Suprapubic skin (tissue), 4 donors: Measurements from ENCODE around the gene TMUB1. TPM values are rescaled to one million over a fixed set of nuclear protein-coding genes. Genes with fewer than 3 reads are reported as not detected.
A peak's percentile ranks its signal among the peaks of the same experiment; 100 is the strongest.

ENCODE experiments used
- DNase-seq, 2 donors: peaks; one replicate each; pipeline ENCODE4 v3.0.0-alpha.2; 2019; ENCODE audit warnings: low spot score in 2 of 2
- H3K27ac ChIP-seq: fragments of 200-600 bp; sonication (generic); one replicate; pipeline ENCODE4 v1.5.1; 2019
- H3K27me3 ChIP-seq: fragments of 200-600 bp; sonication (generic); one replicate; pipeline ENCODE4 v1.5.1; 2019
- H3K36me3 ChIP-seq: fragments of 200-600 bp; sonication (generic); one replicate; pipeline ENCODE4 v1.5.1; 2019
- H3K4me1 ChIP-seq: fragments of 200-600 bp; sonication (generic); one replicate; pipeline ENCODE4 v1.5.1; 2019
- H3K4me3 ChIP-seq: fragments of 200-600 bp; sonication (generic); one replicate; pipeline ENCODE4 v1.5.1; 2019; ENCODE audit warnings: mild to moderate bottlenecking
- H3K9me3 ChIP-seq: fragments of 200-600 bp; sonication (generic); one replicate; pipeline ENCODE4 v1.5.1; 2019
- CTCF ChIP-seq, 2 donors: fragments of 200-600 bp in 1 of 2; fragments of 450-650 bp in 1 of 2; sonication (generic) in 1 of 2; IDR thresholded peaks; one replicate each; pipeline ENCODE4 v1.5.1; 2016 to 2019; ENCODE audit warnings: antibody characterized with exemption in 2 of 2, mild to moderate bottlenecking in 1 of 2, moderate library complexity in 1 of 2
- EP300 ChIP-seq: sonication (generic); formaldehyde crosslinking; IDR thresholded peaks from one replicate; pipeline ENCODE4 v1.6.1; 2017; ENCODE audit warnings: antibody characterized with exemption
- POLR2A ChIP-seq, 2 donors: fragments of 450-650 bp; IDR thresholded peaks; one replicate each; pipeline ENCODE4 v1.6.1; 2017; ENCODE audit warnings: antibody characterized with exemption in 2 of 2, mild to moderate bottlenecking in 2 of 2, moderate library complexity in 2 of 2
- POLR2AphosphoS5 ChIP-seq, 3 donors: sonication (generic); formaldehyde crosslinking; IDR thresholded peaks; one replicate each; pipeline ENCODE4 v1.6.1; 2017; ENCODE audit warnings: antibody characterized with exemption in 3 of 3
- WGBS: methylation state at CpG from one replicate; pipeline ENCODE4 v1.1.5; 2018; 5-methylcytosine and 5-hydroxymethylcytosine counted together
- total RNA-seq, 4 donors: library from RNA; depleted of rRNA; stranded (reverse); fragments of >200 nt; gene quantifications; one replicate each; pipeline ENCODE4 v1.1.0, GENCODE V29; 2016

The TMUB1 gene
- 10 to 100 TPM; 32.5 to 50.3 (median 45.7) TPM for total RNA-seq

GRCh38 chr7:151083071-151083823, at the start of gene TMUB1:
Gene TMUB1 (minus strand): TSS chr7:151083493. CDS start chr7:151082563, 930 bp downstream.
- Histone ChIP-seq H3K4me1 (peaks cover 73% of the 10 kb centered on the region), H3K4me3 (peak within 1 kb of the TSS; percentile 75), H3K27ac (peak within 1 kb of the TSS; percentile 91), H3K36me3 (no peaks in the 10 kb centered on the region), H3K27me3 (no peaks in the 10 kb centered on the region), H3K9me3 (no peaks in the 10 kb centered on the region)
- peak; percentile 90 to 93 for DNase-seq
- no peak for TF ChIP-seq CTCF (IDR thresholded peaks at IDR 0.05)
- no peak for TF ChIP-seq EP300
- TF ChIP-seq POLR2A (IDR thresholded peaks at IDR 0.05), result no peak
- TF ChIP-seq POLR2AphosphoS5 (IDR thresholded peaks at IDR 0.05), result no peak
- WGBS, result 2% methylated on average over 22 of the region's 69 CpGs

DNA sequence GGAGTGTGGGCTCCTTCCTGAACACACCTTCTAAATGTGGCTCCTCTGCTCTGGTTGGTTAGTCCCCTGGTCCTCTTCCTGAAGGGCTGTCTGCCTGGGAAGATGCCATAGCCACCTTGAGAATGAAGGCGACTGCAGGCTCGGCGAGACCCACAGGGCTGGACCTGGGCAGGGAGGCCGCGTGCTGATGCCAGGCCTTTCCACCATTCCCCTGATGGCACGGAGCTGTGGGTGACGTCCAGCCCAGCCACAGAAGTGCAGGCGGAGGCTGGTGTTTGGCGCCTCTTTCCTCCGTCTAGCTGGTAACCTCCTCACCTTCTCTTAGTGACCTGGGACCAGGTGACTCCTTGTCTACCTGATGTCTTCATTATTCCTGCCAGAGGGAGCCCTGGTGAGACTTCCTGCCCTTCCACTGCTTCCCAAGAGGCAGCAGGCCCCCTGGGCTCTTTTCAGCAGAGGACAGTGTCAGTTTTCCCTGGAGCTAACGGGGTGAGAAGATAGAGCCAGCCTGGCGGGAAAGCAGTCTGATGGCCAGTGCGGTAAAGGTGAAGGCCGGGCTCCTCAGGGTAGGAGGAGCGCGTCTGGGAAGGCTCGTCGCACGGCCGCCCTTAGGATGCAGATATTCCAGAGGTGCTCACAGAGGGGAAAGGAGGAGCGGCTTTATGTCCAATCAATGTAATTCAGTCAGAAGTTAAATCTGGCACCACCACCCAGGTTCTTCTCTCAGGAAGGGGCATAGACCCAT, 49.3 kb upstream of the TMUB1 start:
- H3K27ac ChIP-seq, result no peak overlapping the region
- H3K27me3 ChIP-seq, result no peaks in the 10 kb centered on the region
- WGBS, result 90% methylated on average over 15 of the region's 21 CpGs
- TF ChIP-seq POLR2A (IDR thresholded peaks at IDR 0.05) (no peak), EP300 (no peak), CTCF (IDR thresholded peaks at IDR 0.05) (no peak), POLR2AphosphoS5 (IDR thresholded peaks at IDR 0.05) (no peak)
- no peak overlapping the region for H3K4me3 ChIP-seq
- no peaks in the 10 kb centered on the region for H3K4me1 ChIP-seq
- peaks cover 100% of the 10 kb centered on the region for H3K36me3 ChIP-seq
- no peak for DNase-seq
- H3K9me3 ChIP-seq, result no peaks in the 10 kb centered on the region

- TF ChIP-seq POLR2AphosphoS5 (IDR thresholded peaks at IDR 0.05) (no peak), CTCF (IDR thresholded peaks at IDR 0.05) (no peak), EP300 (no peak), POLR2A (IDR thresholded peaks at IDR 0.05) (no peak)
- 75% methylated on average over 10 of the region's 19 CpGs for WGBS
Observed at GRCh38 chr7:151131592-151132293, 48.5 kb upstream of the TMUB1 start.

DNA sequence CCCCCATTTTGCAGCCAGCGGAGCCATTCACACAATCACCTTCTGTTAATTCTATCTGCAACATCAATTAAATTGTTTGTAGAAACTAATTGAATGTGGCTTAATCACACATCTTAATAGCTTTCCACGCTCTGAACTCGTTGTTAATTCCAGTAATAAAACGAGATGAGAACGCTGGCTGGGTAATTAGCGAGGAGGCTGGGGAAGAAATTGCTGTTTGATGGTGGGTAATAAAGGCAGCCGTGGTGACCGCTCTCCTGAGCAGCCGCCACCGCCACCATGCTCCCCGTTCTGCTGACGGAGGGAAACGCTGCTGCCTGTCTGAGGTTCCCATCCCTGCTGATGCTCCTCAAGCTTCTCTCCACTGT, 47.9 kb upstream of the TMUB1 start:
- Histone ChIP-seq H3K4me3 (no peak overlapping the region), H3K27me3 (no peaks in the 10 kb centered on the region), H3K27ac (no peak overlapping the region), H3K9me3 (no peaks in the 10 kb centered on the region), H3K36me3 (peaks cover 95% of the 10 kb centered on the region), H3K4me1 (peaks cover 9% of the 10 kb centered on the region)
- DNase-seq, result no peak
- WGBS, result 81% methylated on average over 13 of the region's 13 CpGs
- TF ChIP-seq CTCF (IDR thresholded peaks at IDR 0.05), result no peak
- no peak for TF ChIP-seq POLR2A (IDR thresholded peaks at IDR 0.05)
- no peak for TF ChIP-seq EP300
- TF ChIP-seq POLR2AphosphoS5 (IDR thresholded peaks at IDR 0.05), result no peak

More at GRCh38 chr7:151131592-151132293, 48.5 kb upstream of the TMUB1 start:
- Histone ChIP-seq H3K36me3 (peaks cover 98% of the 10 kb centered on the region), H3K4me3 (no peak overlapping the region), H3K27ac (no peak overlapping the region), H3K27me3 (no peaks in the 10 kb centered on the region), H3K9me3 (no peaks in the 10 kb centered on the region), H3K4me1 (peaks cover 4% of the 10 kb centered on the region)
- DNase-seq, result no peak

DNA sequence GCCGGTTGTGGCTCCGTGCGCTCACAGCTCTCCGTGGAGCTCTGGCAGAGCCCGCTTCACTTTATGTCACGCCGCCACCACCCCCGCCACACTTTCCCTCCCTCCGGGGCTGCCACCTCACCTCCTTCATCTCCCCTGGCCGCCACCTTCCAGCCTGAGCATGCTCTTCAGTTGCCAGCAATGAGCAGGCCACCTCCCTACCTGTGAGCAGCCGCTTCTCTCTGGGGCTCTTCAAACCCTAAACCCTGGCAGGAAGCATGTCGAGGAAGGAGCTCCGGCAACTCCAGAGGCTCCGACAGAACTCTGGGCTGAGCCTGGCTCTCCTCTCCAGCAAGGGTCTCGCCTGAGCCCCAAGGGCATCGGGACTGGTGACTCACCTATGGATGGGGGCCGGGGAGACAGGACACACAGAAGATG, 47.5 kb upstream of the TMUB1 start:
- no peak overlapping the region for H3K27ac ChIP-seq
- peaks cover 14% of the 10 kb centered on the region for H3K4me1 ChIP-seq
- H3K4me3 ChIP-seq, result no peak overlapping the region
- TF ChIP-seq EP300 (no peak), CTCF (IDR thresholded peaks at IDR 0.05) (no peak), POLR2AphosphoS5 (IDR thresholded peaks at IDR 0.05) (no peak), POLR2A (IDR thresholded peaks at IDR 0.05) (no peak)
- H3K36me3 ChIP-seq, result peaks cover 90% of the 10 kb centered on the region
- no peaks in the 10 kb centered on the region for H3K27me3 ChIP-seq
- no peak for DNase-seq
- 70% methylated on average over 17 of the region's 17 CpGs for WGBS
- no peaks in the 10 kb centered on the region for H3K9me3 ChIP-seq
